Umbilical cord (tissue), 2 donors: ENCODE results near the gene PCGF3. TPM values are rescaled to one million over a fixed set of nuclear protein-coding genes. Genes with fewer than 3 reads are reported as not detected.
A peak's percentile ranks its signal among the peaks of the same experiment; 100 is the strongest.

Source experiments
- DNase-seq: peaks from one replicate; pipeline ENCODE4 v3.0.0-alpha.2; 2015; ENCODE audit warnings: low spot score
- total RNA-seq: library from RNA; depleted of rRNA; stranded (reverse); fragments of >200 nt; gene quantifications from one replicate; pipeline ENCODE4 v1.2.3, GENCODE V29; 2014; ENCODE audit warnings: low replicate concordance; ENCODE audit not compliant: insufficient read depth

PCGF3 gene
- total RNA-seq, 1 donor from 2014 or later: 48.4 TPM

DNA sequence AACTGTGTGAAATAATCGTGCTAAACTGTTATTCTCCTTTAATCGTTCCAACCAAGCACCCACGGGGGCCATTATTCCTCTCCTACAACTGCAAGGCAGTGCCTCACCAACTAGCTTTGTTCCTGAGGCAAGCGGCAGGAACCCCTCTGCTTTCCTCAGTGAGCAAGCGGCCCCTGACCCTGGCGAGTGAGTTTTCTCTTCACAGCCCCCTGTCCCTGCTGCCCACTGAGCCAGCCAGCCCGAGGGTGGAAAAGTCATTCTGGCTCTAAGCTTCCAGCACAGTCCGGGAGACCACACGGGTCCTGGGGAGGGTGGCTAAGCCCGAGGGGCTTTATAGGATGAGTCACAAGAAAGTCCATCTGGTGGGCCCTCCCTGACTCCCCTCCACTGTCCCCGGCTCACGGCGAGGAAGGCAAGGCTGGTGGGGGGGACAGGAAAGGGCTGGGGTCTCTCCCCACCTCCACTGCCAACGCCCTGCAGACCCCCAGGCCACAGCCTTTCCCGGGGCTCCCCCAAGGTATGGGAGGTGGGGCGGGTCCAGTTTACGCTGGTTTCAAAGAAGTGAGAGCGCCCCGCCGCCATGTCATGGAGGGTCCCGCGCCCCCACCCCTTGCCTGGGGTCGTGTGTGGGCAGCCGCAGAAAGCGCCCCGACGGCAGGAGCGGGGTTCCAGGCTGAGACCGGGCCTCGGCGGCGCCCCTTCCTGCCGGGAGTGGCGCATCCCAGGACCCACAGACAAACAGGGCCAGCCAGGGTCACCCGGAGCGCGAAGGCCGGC, 75.3 kb downstream of the PCGF3 start:
- no peak for DNase-seq

DNA sequence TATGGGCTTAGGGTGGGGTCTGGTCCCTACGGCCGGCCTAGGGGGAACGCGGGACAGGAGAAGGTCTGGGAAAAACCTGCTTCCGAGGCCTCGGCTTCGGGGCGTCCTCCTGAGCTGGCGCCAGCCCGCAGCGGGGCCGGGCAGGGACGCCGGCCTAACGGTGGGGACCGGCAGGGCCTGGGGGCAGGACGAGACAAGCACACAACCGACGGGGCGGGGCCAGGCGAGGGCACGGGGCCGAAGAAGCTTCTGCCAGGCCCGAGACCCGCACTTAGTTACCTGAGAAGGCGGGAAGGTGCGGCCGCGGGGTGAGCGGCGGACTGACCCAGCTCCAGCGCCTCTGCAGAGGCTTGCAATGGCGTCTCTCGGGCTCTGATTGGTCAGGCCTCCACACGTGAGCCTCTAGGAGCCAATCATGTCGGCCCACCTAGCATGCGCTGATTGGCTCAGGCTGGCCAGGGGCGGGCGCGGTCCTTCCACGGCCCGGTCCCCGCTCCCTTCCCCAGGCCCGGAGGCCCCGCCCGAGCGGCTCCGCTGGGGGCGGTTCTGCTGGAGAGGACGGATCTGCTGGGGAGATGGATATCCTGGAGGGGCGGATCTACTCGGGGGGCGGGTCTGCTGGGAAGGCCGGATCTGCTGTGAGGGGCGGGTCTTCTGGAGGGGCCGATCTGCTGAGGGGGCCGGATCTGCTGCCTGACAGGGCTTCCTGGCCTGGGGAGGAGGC, 76.0 kb downstream of the PCGF3 start:
- DNase-seq: peak; percentile 100

DNA sequence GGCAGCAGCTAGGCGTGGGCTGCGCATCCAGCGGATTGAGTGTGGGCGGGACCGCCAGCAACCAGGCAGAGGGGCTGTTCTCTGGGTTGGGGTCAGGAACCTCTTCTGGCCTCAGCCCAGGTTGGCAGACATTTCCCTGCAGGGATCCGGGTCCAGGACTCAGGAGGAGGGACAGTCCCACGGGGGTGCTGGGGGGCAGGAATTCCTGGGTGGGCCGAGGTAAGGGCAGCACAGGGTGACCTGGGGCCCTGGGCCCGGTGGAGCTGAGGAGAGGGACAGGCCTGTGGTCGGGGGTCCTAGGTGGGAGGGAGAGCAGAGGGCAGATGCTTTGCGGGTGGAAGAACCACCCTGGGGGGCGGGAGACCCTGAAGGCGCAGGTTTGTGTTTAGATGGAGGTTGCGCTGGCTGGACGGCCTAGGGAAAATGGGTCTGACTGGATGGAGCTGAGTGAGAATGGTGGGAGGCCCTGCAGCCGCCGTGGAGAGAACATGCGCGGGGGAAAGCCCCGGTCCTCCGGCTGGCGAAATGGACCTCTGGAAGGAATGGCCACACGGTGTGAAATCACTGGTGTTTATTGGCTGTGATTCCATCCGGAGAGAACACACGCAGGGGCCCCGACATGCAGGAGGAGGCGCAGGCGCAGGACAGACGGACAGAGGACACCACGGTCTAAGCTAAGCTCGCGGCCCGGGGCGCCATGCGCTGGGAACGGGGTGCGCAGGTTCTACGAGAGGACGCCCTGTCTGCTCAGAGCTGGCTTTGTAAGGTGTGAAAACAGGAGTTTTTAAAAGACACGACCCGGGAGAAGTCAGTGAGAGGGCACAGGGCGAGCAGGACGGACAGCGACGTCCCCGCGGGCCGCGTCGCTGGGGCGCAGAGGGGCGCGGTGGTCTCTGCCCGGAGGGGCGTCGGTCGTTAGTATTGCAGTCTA, 79.0 kb downstream of the PCGF3 start:
- DNase-seq: no peak

DNA sequence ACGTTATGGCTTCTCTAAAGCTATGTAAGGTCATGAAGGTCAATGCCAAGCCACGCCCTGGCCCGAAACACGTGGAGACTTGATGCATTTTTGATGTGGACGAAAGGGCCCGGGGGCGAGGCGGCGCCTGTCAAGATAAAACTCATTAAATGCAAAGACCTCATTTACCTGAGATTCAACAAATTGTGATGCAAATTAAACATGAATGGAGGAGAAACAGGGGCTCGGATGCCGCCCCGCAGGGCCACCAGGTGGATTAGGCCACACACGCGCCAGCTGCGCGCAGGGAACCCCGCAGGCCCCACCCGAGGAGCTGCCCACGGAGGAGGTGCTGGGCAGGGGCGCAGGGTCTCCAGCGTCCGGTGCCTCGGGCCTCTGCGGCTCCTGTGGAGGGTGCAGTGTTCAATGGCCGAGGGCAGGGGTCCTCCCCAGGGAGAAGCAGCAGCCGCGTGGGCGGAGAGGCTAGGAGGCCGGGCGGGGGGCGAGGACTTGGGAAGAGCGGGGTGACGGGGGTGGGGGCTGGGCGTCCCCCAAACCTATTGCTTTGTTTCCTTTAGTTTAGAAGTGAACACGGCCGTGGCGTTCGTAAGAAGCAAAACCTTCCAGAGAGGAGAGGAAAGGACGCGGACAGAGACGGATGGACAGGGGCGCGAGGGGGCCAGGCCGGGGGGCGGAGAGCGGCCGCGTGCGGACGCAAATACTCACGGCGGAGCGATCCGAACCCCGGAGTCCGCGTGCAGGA, 79.9 kb downstream of the PCGF3 start:
- DNase-seq: no peak

DNA sequence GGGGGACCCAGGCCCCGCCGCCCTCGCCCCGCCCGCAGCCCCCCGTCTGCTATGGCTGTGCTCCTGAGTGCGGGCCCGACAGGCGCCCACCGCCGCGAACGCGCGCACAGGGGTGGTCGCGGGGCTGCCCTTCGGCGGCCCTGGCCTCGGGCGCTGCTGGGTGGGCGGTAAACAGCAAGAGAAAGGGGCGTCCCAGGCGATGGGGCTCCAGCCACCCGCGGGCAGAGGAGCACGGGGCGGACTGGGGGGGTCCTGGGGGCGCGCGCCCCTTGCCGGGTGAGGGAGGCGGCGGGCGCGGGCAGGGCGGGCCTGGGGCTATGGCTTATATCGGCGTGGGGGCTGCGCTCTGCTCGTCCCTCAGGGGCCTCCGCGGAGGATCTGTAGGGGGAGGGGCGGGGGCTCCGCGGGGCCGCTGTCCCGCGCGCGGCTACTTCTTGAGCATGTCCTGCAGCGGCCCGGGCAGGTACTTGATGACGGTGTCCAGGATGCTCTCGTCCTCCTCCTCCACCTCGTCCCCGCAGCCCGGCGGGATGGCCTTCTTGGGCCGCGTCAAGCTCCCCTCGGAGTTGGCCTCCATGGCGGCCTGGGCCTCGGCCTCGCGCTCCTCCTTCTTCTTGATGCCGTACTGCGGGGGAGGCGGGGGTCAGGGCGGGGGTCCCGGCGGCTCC, 80.6 kb downstream of the PCGF3 start:
- DNase-seq: no peak

DNA sequence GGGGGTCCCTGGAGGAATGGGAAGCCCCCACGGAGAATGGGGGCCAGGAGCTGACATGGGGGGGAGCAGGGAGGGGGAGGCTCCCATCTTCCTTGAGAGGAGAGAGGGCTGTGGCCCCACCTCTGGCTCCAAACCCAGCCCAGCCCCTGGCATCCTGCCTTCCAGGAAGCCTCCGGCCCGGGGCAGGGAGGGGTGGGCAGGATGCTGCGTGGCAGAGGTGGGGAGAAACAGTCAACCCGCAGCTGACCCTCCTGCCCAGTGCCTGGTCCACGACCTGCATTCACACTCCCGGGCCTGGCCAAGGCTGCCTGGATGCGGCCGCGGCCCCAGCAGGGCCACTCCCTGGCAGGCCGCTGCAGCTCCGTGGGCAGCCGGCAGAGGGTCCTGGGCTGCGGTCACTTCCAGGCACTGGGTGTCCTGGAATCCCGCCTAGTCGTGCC, 81.2 kb downstream of the PCGF3 start:
- DNase-seq: no peak

DNA sequence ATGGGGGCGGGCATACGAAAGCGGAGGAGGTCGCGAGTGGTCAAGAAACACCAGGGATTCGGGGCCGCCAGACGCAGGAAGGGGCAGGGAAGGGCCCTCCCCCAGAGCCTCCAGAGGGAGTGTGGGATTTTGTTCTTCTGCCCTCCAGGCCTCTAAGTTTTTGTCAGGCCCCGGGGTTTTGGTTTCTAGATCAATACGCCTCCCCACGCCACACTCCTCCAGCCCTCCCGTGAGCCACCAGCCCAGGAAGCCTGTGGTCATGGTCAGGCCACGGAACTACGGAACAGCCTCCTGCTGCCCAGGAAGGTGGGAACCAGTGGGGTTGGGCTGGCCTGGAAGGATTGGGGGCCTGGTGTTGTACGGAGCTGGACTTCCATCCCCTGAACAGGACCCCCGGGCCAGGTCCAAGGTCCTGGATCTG, 81.9 kb downstream of the PCGF3 start:
- no peak for DNase-seq

DNA sequence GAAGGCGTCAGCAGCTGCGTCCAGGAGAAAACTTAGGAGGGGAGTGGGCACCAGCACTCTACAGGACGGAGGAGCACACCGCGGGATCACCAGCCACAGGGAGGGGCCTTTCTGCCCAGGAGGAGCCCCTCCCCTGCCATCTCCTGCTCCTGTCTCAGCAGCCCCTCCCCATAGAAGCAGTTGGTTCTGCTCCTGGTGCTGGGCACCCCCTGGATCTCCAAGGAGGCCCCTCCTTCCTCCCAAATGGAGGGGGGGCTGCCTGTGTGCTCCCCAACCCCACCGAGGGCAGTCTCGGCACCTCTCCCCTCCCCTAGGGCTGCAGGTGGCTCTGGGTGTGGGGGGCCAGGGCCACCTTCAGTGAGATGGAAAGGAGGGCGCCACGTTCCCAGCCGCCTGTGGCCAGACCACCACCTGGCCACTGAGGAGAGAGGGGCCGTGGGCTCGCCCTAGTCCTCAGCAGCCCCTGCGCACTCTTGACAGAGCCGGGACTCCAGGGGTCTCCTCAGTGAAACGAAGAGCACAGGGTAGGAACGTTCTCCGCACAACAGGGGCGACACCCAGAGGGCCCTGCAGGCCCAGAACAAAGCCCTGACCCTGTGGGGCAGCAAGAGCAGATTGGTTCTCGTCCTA, 82.5 kb downstream of the PCGF3 start:
- DNase-seq: no peak

DNA sequence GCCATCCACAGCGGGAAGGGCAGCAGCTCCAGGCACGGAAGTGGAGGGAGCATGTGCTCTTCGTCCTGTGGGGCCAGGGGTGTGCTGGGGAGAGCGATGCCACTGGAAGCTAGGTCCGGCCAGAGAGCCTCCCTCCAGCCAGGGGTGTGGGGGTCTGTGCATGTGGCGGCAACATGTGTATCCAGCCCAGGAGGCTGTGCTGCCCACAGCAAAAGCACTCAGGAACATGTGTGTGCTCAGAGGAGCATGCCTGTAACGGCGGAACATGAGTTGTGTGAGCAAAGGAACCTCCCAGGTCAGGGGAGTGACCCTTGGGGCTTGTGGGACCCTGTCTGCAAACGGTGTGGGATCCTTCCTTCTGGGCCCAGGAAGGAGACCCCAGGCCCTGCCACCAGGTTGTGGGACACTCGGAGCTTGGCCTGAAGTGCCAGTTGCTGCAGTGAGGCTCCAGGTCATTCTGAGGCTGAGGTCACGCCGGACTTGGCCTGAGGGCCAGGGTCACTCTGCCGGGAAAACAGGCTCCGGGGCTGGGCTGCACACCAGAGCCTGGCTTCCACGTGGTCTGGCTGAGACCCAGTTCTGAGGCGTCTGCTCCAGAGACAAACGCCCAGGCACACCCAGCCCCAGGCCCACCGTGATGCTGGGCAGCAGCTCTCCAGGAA, 83.1 kb downstream of the PCGF3 start:
- DNase-seq: no peak

DNA sequence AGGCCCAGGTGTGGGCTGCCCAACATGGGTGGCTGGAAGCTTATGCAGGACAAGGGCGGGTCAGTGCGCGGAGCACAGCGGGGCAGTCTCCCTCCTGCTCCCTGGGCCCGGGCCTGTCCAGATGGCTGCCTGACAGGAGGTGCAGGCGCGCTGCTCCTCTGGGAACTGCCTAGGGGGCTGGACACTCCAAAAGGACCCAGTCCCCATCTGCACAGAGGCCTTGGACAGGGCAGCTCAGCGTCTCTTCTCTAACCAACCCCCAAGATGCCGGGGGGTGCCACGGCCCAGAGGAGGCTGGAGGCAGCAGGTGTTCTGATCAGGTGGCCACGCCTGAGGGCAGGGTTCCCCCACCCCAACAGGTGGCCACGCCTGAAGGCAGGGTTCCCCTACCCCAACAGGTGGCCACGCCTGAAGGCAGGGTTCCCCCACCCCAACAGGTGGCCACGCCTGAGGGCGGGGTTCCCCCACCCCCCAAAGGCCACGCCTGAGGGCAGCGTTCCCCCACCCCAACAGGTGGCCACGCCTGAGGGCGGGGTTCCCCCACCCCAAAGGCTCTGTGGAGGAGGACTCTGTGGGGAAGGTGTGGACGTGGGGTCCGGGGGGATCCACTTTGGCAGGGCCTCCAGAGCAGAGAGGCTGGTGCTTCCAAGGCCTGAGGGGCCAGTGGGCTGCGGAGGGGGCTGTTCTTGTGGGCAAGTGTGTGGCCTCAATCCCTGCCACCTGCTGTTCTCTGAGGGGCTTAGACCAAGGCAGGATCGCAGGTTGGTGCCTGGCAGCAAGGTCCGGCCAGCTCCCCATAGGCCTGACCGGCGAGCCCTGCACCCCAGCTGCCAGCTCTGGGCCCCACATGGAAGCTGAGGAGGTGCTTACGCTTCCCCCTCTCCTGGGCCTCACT, 84.2 kb downstream of the PCGF3 start:
- no peak for DNase-seq

DNA sequence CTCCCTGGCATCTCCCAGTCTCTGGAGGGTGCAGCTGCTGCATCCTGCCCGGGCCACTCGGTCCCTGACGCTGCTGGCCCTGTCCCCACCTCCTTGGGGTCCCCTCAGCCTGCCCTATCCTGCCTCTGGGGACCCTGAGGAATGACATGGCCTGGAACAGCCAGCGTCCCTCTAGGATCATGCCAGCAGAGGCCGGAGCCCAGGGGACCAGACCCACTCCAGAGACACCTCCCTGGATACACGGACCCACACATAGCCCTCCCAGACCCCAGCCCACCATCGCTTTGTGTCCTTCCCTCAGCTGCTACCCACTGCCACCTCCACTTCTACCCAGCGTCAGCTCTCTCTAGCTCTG, 84.8 kb downstream of the PCGF3 start:
- DNase-seq: no peak

DNA sequence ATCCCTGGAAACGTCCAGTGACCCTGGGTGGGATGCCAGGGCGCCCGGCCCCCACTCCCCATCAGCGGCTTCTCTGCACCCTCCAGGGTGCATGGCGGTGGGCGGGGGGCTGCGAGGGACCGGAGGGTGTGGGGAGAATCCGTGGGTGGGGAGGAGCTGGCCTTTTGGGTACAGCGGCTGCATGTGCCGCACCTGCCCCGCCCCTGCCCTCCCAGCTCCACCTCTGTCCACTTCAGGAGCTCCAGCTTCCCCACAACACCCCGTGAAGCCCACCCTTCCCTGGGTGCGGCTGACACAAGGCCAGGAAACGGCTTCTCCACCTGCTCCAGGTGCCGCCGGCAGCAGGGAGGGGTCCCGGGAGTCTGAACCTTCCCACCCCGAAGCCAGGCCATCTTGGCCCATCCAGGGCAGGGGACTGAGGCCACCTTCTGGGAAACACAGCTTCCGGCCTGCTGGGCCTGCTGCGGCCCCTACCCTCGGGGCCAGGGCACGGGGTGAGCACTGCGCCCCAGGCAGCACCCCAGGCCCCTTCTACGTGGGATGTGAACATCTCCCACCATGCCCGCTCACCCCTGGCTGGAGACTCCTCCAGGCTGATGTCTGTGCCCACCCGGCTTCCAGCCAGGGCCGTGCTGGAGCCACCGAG, 85.7 kb downstream of the PCGF3 start:
- no peak for DNase-seq

DNA sequence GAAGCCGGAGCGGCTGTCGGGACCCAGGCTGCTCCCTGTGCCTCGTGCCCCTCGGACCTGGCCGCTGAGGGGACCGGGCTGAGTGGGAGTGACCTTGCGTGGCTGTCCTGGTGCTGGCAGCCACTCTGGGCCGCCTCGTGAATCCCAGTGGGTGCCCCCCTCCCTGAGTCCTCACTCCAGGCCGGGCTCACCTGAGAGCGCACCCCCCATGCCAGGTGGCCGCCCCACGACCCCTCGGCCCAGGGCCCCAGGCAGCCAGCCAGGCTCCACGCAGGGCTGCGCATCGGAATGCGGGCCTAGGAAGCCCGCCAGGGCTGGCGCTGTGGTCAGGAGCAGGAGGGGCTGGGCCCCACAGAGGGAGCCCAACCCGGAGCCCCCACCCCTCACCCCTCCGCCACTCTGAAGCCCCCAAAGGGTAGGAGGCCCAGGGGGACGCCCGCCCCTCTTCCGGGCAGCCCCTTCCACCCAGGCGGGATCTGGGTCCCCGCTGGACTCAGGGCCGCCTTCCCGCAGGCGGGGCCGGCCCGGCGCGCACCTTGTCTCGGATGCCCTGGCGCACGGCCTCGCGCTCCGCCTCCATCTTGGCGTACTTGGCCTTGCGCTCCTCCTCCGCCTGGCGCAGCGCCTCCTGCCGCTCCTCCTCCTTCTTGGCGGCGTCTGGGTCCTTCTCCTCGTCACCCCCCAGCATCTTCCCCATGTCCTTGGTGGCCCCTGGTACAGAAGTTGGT, 86.4 kb downstream of the PCGF3 start:
- no peak for DNase-seq

DNA sequence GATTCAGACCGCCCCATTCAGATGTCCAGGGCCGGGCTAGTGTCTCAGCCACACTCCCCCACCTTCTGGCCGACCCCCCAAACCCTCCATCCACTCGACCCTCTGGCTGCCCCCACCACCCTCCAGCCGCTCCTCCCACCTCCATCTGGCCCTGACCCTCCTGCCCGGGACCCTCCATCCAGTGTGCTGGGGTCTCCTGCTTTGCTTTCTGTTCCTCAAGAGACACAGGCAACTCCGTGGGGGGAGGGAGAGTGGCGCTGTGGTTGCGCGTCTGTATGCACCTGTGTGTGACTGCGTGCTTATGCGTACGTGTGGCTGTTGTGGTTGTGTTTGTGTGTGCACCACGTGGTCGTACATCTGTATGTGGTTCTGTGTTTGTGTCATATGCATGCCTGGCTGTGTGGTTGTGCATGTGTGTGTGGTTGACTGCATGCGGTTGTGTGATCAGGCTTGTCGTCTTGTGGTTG, 87.0 kb downstream of the PCGF3 start:
- no peak for DNase-seq

DNA sequence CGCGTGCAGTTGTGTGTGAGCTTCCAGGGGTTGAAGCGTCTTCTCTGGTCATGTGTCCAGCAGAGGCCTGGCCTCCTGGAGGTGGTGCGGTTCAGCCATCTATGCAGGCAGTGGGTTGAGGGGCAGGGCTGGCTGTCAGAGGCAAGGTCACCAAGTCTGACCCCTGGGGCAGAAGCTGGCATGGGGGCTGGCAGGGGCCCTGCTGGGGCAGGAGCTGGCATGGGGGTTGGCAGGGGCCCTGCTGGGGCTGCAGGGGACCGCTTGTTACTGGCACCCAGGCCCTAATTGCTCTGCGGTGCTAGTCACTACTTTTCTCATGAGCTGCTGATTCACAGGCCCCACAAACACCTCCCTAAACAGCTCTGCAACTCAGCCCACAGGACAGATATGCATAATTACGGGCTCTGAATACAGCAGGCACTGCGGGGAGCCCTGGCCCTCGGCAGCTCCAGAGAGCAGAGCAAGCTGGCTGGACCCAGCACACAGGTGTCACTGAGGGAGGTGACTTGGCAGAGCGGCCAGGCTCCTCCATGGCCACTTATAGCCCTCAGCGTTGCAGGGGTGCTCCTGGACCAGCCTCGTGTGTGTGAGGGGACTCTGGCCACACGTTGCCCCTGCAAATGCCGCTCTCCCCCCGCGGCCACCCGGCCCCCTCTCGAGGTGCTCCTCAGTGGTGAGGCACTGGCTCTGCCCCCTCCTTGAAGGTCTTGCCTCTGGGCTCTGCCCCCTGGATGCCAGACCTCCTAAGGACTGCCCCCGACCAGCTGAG, 87.6 kb downstream of the PCGF3 start:
- no peak for DNase-seq

DNA sequence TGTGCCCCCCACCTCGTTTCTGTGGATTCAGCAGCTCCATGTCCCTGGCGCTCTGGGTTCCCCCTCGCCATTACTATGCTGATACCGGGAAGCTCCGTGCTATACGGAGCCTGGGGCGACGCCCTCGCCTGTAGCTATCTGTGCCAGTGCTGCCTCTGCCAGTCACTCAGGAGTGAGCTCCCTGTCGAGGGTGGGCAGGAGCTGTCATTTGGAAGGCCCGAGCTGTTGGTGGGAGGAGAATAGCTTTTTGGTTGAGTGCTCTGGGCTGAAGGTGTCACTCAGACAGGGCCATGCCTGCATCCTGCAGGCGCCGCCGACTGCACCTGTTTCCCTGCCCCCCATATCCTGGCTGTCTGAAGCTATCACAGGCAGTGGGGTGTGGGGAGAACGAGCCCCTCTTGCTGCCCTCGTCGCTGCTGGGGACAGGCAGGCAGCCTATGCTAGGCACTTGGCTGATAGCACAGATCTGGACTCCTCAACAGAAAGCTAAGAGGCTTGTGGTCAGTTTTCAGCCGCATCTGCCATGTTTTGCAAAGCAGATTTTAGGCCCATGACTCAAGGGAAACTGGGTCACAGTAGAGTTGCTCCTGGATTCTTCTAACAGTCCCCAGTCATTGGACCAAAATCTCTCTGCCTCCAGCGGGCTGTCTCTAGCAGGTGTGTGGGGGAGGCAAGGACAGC, 88.4 kb downstream of the PCGF3 start:
- no peak for DNase-seq
